Neural progenitor cell (in vitro differentiated cells): ENCODE measurements around the gene RASGRF2.

Experiments used
- CTCF ChIP-seq: fragments of 200-600 bp; sonication (generic); IDR thresholded peaks from 2 replicates; pipeline ENCODE4 v1.5.1; 2017; ENCODE audit warnings: antibody characterized with exemption, mild to moderate bottlenecking
- EZH2 ChIP-seq: fragments of 200-600 bp; sonication (generic); IDR thresholded peaks from 2 replicates; pipeline ENCODE4 v1.6.1; 2017; ENCODE audit warnings: antibody characterized with exemption, mild to moderate bottlenecking, moderate library complexity
- EZH2phosphoT487 ChIP-seq: fragments of 200-600 bp; sonication (generic); IDR thresholded peaks from 2 replicates; pipeline ENCODE4 v1.6.1; 2017; ENCODE audit warnings: antibody characterized with exemption

- TF ChIP-seq CTCF: no peak
- no peak for TF ChIP-seq EZH2
- no peak for TF ChIP-seq EZH2phosphoT487
Measured at GRCh38 chr5:81035522-81035921, 75.4 kb downstream of the RASGRF2 start.
